HG02759 (cell line): Measurements from ENCODE around the gene HOXC10.

Source experiments
- ATAC-seq: cut with Tn5 transposase; IDR thresholded peaks from one replicate; pipeline ENCODE4 v1.9.1; 2021; ENCODE audit warnings: mild to moderate bottlenecking, moderate library complexity; ENCODE audit not compliant: unreplicated experiment

The HOXC10 gene

GRCh38 chr12:53964315-53964713 lies 20.6 kb upstream of the HOXC10 start:
- no peak for ATAC-seq

DNA sequence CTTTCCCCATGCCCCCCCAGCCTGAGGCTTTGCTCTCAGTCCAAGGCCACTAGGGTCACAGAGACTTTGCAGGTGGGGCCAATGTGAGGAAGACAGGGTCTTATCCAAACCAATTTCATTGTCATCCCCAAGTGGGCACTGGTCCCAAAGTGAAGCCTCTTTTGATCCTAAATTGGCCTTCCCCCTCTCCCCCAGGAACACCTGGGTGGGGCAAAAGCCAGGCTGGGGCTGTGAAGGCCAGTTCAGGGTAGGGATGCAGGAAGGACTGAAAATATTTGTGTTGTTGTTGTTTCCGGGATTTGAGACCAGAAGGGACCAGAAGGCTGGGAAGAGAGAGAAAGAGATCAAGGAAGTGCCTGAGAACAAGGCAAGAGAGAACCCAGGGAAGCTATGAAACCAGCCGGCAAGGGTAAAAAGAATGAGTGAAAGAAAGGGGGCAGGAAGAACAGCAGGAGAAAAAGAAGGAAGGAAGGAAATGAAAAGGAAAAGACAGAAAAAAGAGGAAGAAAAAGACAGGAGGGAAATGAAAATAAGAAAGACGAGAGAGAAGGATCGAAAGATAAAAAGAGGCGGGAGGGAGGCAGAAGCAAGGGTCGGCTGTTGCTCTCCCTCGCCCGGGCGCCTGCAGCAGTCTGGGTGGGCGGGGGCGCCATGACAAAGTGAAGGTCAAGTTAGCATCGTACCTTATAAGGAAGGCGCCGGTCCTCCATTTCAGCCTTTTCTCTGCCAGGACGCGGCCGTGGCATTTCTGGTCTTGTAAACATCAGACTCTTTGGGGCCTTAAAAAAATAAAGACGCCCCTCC lies 19.5 kb upstream of the HOXC10 start:
- no peak for ATAC-seq

GRCh38 chr12:53966085-53966384 lies 18.9 kb upstream of the HOXC10 start:
- ATAC-seq = no peak

DNA sequence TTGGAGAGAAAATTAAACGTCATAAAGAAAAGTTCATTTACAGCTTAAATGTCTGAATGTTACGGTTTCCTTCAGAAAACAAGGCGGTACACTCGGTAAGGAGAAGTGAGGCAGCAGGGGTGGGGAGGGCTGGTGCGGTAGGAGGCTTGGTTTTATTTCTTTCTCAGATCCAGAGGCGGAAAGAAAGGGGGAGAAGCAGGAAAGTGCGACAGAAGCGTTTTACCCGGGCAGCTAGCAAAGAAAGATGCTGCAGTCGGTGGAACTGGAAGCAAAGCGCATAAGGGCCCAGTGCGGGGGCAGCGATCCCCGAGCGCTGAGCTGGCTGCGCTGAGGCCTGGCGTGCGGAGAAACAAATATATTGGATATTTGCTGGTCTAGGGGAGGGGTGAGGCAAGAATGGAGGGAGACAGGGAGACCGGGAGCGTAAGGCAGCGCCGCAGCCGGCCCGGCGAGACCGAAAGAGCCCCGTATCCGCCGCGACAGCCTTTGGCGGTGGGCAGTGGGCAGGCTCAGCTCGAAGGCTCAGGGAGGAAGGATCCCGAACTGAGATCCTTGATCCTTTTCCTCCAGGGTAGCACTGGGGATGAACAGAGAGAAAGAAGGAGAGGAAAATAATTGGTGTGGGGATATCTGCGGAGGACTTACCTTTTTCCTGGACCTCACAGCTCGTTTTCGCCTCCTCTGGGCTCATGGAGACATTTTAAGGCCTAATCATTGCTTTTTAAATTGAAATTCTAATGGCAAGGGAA lies 18.4 kb upstream of the HOXC10 start:
- no peak for ATAC-seq

GRCh38 chr12:53967421-53967925 lies 17.5 kb upstream of the HOXC10 start:
- ATAC-seq = no peak

- ATAC-seq = no peak
Observed at GRCh38 chr12:53968214-53969127, 16.5 kb upstream of the HOXC10 start.

DNA sequence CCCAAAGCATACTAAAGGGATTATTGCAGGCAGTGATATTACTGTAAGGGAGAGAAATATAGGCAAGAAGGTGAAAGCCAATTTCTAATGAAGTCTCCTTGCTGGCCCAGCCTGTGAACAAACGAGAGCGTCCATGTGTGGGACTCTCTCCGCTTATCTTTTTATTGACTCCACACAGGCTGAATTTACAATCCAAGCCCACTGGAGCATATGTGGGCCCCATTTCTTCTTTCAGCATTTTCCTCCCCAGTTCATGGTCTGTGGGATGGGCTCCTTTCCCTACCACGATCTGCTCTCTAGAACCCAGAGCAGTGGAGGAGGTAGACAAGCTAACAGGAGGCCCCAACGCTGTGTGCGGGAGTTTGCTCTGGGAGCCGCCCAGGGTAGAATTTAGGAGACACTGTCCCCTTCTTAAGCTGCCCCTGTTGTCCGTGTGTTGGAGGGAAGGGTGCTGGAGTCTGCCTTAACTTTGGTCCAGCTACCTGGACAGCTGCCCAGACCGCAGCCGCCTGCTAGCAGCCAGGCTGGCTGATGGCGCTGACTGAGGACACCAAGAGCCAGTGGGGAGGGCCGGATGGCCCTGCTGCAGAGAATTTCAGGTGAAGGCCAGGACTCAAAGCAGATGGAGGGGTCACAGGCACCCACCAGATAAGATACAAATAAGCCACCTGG lies 15.2 kb upstream of the HOXC10 start:
- no peak for ATAC-seq

DNA sequence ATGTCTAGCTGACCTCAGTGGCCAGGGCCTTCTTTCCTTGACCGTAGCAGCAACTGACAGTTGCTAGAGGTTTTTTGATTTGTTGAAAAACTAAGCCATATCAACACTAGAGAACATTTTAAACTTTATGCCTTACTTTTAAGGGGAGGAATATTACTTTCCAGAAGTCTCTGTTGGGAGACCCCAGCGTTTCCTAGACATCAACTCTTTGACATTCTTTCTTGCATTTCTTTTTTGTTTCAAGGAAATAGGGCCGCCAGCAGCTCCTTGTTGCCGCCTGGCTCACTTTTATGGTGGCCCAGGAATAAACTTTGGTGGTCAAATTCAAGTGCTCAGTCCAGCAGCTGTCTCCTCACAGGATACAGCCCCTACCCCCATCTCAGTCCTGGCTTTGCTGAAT lies 14.5 kb upstream of the HOXC10 start:
- no peak for ATAC-seq

- ATAC-seq = no peak
Observed at GRCh38 chr12:53971129-53971528, 13.8 kb upstream of the HOXC10 start.

GRCh38 chr12:53971686-53972085 lies 13.3 kb upstream of the HOXC10 start:
- no peak for ATAC-seq

- no peak for ATAC-seq
Observed at GRCh38 chr12:53972152-53972702, 12.7 kb upstream of the HOXC10 start.

- ATAC-seq = no peak
Observed at GRCh38 chr12:53972722-53973235, 12.2 kb upstream of the HOXC10 start, which contains the start of gene HOXC11. Gene HOXC11, plus strand, starts transcription at chr12:53973126. Its CDS starts 116 bp downstream, at chr12:53973242.

DNA sequence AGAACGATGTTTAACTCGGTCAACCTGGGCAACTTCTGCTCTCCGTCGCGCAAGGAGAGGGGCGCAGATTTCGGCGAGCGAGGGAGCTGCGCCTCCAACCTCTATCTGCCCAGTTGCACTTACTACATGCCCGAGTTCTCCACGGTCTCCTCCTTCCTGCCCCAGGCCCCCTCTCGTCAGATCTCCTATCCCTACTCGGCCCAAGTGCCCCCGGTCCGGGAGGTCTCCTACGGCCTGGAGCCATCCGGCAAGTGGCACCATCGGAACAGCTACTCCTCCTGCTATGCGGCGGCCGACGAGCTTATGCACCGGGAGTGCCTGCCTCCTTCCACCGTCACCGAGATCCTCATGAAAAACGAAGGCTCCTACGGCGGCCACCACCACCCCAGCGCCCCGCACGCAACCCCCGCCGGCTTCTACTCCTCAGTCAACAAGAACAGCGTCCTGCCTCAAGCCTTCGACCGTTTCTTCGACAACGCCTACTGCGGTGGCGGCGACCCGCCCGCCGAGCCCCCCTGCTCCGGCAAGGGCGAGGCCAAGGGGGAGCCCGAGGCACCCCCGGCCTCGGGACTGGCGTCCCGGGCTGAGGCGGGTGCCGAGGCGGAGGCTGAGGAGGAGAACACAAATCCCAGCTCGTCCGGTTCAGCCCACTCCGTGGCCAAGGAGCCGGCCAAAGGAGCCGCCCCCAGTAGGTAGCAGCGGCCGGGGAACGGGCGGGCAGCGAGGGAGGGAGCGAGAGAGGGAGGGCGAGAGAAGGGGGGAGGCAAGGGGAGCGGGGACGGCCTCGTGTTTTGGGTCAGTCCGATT lies 11.5 kb upstream of the HOXC10 start:
- ATAC-seq = no peak

DNA sequence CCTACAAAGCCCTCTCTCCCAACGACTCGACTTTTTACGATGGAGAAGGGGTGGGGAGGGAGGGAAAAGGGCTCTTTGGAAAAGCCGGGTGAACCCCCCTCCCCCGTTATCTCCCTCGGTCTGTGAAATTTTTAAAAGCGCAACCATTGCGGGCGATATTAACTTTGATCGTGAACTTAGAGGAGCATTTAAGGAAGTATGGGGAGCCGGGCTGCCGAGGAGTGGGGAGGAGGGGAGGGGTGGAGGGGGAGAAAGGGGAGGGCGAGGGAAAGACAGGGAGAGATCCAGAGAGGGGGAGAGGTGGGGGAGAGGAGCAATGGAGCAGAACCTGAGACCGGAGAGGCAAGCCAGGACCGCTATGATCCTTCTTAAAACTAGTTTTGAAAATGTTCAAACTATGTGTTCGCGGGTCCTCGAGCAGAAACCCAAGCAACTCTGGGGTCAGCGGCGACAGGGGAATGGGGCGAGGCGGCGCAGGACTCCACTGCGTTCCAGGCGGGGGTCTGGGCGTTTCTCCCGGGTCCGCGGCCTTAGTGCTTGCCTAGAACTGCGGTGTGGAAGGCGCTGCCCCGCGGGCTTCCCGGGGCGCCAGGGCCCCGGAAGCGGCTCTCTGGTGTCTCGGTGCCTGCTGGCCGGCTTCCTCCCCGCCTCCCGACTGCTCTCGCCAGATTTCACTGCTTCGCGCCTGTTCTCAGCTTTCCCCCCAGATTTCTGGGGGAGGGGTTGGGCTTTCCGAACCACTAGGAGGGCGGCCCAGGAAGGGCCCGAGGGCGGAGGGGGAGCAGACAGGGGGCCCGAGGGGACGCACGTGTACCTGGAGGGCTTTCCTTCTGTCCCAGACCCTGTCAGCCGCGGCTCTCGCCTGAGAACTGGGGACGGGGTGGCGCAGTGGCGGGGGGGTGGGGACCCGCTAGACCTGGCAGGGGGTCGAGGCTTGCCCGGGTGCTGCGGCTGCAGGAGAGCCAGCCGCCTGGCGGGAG lies 10.6 kb upstream of the HOXC10 start, which contains the start of gene HOTAIR:
Gene HOTAIR (minus strand): TSS at position 871 of the 980 bp plus-strand sequence.
- no peak for ATAC-seq

- no peak for ATAC-seq
Observed at GRCh38 chr12:53975064-53975471, 9.9 kb upstream of the HOXC10 start.

DNA sequence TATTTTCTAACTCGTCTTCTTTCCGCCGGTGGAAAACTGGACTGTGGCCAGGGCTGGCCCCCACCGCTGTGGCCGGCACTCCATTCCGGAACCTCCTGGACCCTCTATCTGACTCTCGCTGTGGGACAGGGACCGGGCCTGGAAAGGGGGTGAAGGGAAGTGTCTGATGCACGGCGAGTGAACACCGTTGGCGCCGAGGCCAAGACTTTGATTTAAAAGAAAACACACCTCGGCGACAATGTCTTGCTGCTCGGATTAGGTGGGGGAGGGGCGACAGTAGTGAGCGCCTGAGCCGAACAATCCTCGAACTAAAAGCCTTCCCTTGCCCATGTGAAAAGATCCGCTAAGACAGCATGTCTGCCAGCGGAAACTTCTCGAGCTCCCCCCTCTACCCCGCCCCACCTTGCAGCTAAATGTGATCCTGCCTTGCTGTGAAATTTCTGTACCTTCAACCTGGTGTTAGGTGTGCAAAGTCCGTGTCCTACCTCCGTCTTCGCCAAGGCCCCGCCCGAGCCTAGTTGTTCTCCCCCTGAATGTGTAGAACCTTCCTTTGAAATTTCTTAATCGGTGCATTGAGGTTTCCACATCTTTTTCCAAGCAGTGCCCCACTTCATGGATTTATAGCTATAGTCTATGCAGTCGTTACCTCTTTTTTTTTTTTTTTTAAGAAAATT lies 9.3 kb upstream of the HOXC10 start:
- no peak for ATAC-seq

DNA sequence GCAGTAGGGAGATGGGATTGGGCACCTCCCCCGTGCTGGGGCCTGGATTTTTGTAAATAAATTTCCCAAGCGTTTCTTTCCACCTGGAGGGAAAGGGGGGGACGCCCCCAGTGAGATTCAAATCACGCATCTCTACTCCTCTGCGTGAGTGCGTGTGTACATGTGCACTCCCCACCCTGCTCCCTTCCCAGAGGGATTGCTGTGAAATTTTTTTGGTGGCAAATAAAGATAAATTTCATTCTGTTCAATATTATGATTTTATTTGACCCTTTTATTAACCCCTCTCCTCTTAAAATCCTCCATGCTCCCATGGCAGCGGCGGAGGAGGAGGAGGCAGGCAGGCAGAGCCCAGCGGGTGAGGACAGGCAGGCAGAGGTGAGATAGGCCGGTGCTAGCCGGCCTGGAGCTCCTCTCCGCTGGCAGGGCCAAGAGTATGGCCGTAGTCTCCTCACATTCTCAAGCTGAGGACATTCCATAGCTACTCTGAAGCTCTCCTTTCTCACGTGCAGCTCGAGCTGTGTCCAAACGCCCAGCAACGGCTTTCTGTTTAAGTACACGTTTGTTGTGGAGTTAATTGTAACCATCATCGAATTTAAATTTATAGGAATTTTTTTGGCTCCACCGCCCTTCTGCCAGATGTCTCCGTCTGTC lies 8.6 kb upstream of the HOXC10 start:
- ATAC-seq = no peak
